Naive thymus-derived CD8-positive, alpha-beta T cell (primary cell): ENCODE data around the gene TUSC2. TPM values are rescaled to one million over a fixed set of nuclear protein-coding genes. Genes with fewer than 3 reads are reported as not detected.

Experiments
- ATAC-seq, 2 donors: fragments of 150-1000 bp; cut with Tn5 transposase in 1 of 2; sonication (Bioruptor Pico), chemical (Tn5 transposase) in 1 of 2; 1 replicate in 1 of 2; 2 replicates in 1 of 2; pipeline ENCODE4 v1.10.0; 2021; ENCODE audit warnings: mild to moderate bottlenecking in 2 of 2, moderate library complexity in 2 of 2
- POLR2A ChIA-PET: fragments of 350-600 bp; sonication (Branson Sonifier 250); formaldehyde crosslinking; loops from one replicate; lab custom pipeline; 2021; ENCODE audit warnings: antibody characterized with exemption; lab: Charles Lee
- DNase-seq, 10 donors: peaks; one replicate each; pipeline versions ENCODE4 v3.0.0 to v3.0.0-alpha.2; 2020 to 2022
- H3K27ac Mint-ChIP-seq, 10 donors: one replicate each; pipeline ENCODE4 v1.8.0; 2020 to 2022; ENCODE audit warnings: mild to moderate bottlenecking in 10 of 10, mixed read lengths in 10 of 10, moderate library complexity in 4 of 10, inconsistent platforms in 1 of 10
- H3K27me3 Mint-ChIP-seq, 5 donors: one replicate each; pipeline ENCODE4 v1.8.0; 2021 to 2022; ENCODE audit warnings: mixed read lengths in 5 of 5
- H3K36me3 Mint-ChIP-seq, 3 donors: one replicate each; pipeline ENCODE4 v1.8.0; 2020 to 2022; ENCODE audit warnings: mixed read lengths in 3 of 3, mild to moderate bottlenecking in 2 of 3, inconsistent platforms in 1 of 3
- H3K4me1 Mint-ChIP-seq, 4 donors: one replicate each; pipeline ENCODE4 v1.8.0; 2021 to 2022; ENCODE audit warnings: mixed read lengths in 4 of 4
- H3K4me3 Mint-ChIP-seq, 10 donors: one replicate each; pipeline ENCODE4 v1.8.0; 2020 to 2022; ENCODE audit warnings: mild to moderate bottlenecking in 10 of 10, mixed read lengths in 10 of 10, moderate library complexity in 6 of 10, inconsistent platforms in 1 of 10
- H3K9me3 Mint-ChIP-seq, 9 donors: one replicate each; pipeline ENCODE4 v1.8.0; 2020 to 2022; ENCODE audit warnings: mixed read lengths in 9 of 9, mild to moderate bottlenecking in 3 of 9, inconsistent platforms in 1 of 9, moderate library complexity in 1 of 9
- polyA plus RNA-seq, 3 donors: library from polyadenylated mRNA; unstranded; fragments of 300-500 nt; fragmentation: Illumina TruSeq; gene quantifications; one replicate each; pipeline ENCODE4 v1.2.3, GENCODE V29; 2021
- total RNA-seq, 8 experiments: library from RNA in 2 of 8; stranded (reverse) in 2 of 8; gene quantifications; one replicate each; pipeline ENCODE4 v1.2.3 and lab custom pipeline; 2021 to 2026

The TUSC2 gene
- total and polyA plus RNA-seq, 5 experiments from 2014 or later: 21.8 to 54.3 (median 48.4) TPM

DNA sequence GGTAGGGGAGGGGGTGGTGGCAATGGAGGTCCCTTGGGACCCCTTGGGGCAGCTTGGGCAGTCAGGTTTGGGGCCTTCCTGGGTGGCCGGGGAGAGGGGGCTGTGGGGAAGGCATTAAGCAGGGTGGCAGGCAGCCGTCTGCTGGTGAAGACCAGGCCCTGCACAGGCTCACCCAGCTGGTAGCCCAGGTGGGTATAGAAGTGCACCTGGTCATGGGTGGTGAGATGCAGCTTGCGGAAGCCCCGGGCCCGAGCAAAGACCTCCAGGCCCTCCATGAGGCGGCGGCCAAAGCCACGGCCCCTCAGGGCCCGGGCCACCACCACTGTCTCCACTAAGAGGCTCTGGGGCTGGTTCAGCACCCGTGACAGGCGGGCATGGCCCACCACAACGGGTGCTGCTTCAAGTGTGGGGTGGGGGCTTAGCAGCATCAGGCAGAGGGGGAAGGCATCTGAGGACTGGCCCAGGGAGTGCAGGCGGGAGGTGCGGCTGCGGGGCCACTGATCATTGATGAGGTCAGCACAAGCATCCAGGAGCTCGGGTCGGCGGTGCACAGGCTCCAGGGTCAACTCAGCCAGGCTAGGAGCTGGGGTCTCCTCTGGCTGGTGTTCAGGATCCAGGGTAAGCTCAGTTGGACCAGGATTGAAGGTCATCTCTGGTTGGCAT lies 31.2 kb downstream of the TUSC2 start:
- DNase-seq (no peak), ATAC-seq (no peak)
- POLR2A ChIA-PET: interaction anchor here (0.7 kb wide), 2 partner anchors 40 to 53 kb away, joined by 3 to 4 read pairs; partner anchors contain the start of gene NPRL2
- Mint-ChIP-seq H3K36me3 (peaks cover 0 to 6% (median 0%) of the 10 kb centered on the region in 3 donors), H3K27me3 (no peaks in the 10 kb centered on the region), H3K27ac (peak overlapping the region in 6 of 10 donors; percentile 56 to 99 (median 78)), H3K9me3 (no peaks in the 10 kb centered on the region), H3K4me1 (peaks cover 25 to 46% (median 44%) of the 10 kb centered on the region in 4 donors), H3K4me3 (peak overlapping the region in 5 of 10 donors; percentile 33 to 68 (median 42))

DNA sequence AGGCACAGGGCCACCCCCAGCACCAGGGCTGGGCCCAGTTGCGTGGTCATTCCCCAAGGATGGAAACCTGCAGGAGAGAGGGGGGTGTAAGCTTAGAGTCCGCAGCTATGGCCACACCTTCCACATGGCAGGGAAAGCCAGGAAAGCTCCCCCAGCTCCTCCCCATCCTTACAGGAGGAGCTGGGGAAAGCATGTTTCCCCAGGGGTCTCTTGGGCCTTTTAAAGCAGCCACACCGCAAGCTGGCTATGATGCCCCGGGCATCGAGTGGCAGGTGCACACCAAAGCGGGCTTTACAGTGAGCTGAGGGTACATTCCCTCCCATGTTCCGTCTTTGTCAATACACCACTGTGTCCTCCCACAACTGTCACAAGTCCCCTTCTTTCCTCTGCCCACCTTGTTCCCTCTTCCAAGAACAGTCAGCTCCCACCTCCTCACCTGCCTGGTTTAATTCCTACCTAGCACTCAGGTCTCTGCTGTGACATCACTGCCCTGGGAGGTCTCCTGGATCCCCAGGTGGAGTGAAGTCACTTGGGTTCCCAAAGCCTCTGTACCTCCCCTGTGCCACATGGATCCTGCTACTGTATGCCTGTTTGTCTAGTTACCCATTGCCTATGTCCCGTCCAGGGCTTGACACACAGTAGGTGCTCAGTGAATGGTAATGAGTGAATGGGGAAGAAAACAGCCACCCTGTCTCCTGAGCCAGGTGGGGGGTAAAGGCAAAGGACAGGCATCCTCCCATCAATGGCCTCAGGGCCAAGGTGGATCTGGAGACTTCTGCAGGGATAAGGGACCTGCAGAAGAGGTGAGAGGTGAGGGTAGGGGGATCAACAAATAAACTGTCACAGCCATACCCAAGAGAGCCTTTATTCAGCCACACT lies 32.2 kb downstream of the TUSC2 start:
- H3K4me3 Mint-ChIP-seq: peak overlapping the region in 1 of 10 donors; percentile 20
- peak overlapping the region in 3 of 10 donors; percentile 61 to 86 (median 74) for H3K27ac Mint-ChIP-seq
- ATAC-seq: no peak
- peaks cover 29 to 51% (median 47%) of the 10 kb centered on the region in 4 donors for H3K4me1 Mint-ChIP-seq
- H3K27me3 Mint-ChIP-seq: no peaks in the 10 kb centered on the region
- DNase-seq: no peak
- H3K36me3 Mint-ChIP-seq: peaks cover 0 to 7% (median 0%) of the 10 kb centered on the region in 3 donors
- POLR2A ChIA-PET: interaction anchor here (0.9 to 1.2 kb wide), 2 partner anchors 26 to 55 kb away, joined by 4 to 5 read pairs; partner anchors contain the start of genes CYB561D2, HYAL2 and NPRL2
- H3K9me3 Mint-ChIP-seq: no peaks in the 10 kb centered on the region

DNA sequence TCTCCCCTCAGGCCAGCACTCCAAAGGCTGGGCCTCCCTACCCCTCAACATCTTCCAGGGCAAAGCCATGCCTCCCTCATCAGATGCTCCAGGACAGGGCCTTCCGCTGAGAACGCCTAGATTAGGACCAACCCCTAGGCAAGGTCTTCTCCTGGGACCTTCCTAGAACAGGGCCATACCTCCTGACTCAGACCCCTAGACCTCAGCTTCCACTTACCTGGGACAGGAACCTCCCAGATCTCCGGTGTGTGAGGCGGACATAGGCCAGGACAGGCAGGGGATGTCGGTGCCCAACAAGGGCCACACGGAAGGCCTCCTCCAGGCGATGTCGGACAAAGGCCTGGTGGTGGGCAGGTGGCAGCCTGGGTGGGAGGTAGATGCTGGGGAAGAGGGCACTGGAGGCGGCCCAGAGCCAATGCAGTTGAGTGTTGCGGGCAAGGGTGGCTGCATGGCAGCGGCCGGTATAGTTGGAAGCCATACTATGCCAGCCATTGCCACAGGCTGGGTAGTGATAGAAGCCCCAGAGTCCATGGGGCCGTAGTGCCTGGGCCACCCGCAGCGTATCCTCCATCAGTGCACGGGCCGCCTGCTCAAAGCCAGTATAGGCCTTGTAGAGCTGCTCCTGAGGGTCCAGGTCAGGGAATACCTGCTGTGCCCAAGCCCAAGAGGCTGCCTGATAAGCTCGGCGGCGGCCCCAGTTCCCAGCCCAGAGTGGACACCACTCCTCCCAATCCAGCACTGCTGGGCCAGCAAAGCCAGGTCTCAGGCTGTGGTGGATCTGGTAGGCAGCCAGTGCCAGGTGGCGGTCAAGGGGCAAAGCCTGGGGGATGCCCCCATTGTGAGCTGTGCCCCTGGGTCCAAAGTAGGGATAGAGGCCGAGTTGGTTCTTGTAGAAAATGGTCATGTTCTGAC lies 33.3 kb downstream of the TUSC2 start:
- H3K27me3 Mint-ChIP-seq: no peaks in the 10 kb centered on the region
- no peak for DNase-seq
- H3K36me3 Mint-ChIP-seq: peaks cover 0 to 7% (median 0%) of the 10 kb centered on the region in 3 donors
- POLR2A ChIA-PET: interaction anchor here (0.6 to 3.8 kb wide), 3 partner anchors 42 to 56 kb away, joined by 4 to 26 read pairs (median 4); partner anchors contain the start of genes CYB561D2 and NPRL2
- peak overlapping the region in 1 of 10 donors; percentile 21 for H3K27ac Mint-ChIP-seq
- no peaks in the 10 kb centered on the region for H3K9me3 Mint-ChIP-seq
- H3K4me3 Mint-ChIP-seq: peak overlapping the region in 1 of 10 donors; percentile 42
- peaks cover 22 to 45% (median 39%) of the 10 kb centered on the region in 4 donors for H3K4me1 Mint-ChIP-seq
- no peak for ATAC-seq

DNA sequence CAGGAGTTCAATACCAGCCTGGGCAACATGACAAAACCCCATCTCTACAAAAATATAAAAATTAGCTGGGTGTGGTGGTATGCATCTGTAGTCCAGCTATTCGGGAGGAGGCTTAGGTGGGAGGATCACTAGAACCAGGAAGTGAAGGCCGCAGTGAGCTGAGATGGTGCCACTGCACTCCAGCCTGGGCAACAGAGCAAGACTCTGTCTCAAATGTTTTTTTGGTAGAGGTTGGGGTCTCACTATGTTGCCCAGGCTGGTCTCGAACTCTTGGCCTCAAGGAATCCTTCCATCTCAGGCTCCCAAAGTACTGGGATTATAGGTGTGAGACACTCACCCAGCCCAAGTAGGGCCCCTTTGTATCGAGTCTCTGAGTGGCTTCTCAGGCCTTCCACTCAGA lies 33.9 kb downstream of the TUSC2 start:
- H3K27ac Mint-ChIP-seq: peak overlapping the region in 1 of 10 donors; percentile 21
- H3K4me1 Mint-ChIP-seq: peaks cover 22 to 42% (median 33%) of the 10 kb centered on the region in 4 donors
- DNase-seq: no peak
- no peaks in the 10 kb centered on the region for H3K27me3 Mint-ChIP-seq
- H3K9me3 Mint-ChIP-seq: no peaks in the 10 kb centered on the region
- H3K4me3 Mint-ChIP-seq: peak overlapping the region in 1 of 10 donors; percentile 42
- POLR2A ChIA-PET: interaction anchor here (3.8 kb wide), 1 partner anchor 43 kb away, joined by 26 read pairs; no protein-coding TSS in a partner anchor
- peaks cover 0 to 10% (median 0%) of the 10 kb centered on the region in 3 donors for H3K36me3 Mint-ChIP-seq
- ATAC-seq: no peak

DNA sequence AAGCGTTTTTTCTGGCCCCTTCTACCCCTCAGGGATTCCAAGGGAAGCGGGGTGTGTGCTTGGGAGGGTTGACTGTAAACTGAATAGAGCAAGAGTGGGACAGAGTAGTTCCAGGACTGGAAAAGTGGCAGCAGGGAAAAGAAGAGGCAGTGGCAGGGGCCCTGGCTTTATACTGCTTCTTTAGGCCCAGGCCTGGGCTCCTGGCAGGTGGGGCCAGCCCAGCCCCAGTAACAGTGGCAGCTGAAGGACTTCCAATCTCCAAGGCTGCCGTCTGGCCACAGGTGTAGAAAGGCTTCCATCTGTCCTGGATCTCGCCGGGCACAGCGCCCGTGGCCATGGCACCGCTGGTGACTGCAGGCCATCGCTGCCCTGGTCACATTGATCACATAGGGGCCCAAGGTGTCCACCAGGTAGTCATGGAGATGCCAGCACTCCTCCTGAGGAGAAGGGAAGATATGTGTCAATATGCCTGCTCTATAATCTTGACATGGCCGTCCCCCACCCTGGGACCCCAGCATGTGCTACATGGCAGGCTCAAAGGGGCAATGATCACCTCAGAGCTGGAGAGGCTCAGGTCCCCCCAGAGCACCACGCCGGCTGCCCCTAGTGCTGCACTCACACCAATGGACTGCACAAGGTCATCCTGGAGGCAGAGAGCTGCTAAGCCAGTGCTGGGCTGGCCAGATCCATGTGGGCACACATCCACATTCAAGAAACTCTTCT lies 34.8 kb downstream of the TUSC2 start:
- DNase-seq: no peak
- Mint-ChIP-seq H3K4me3 (peak overlapping the region in 9 of 10 donors; percentile 82 to 95 (median 91)), H3K9me3 (no peaks in the 10 kb centered on the region), H3K27ac (peak overlapping the region; percentile 43 to 99 (median 98)), H3K36me3 (peaks cover 0 to 18% (median 0%) of the 10 kb centered on the region in 3 donors), H3K27me3 (no peaks in the 10 kb centered on the region), H3K4me1 (peaks cover 19 to 39% (median 27%) of the 10 kb centered on the region in 4 donors)
- ATAC-seq: no peak
- POLR2A ChIA-PET: interaction anchor here (0.6 to 3.8 kb wide), 11 partner anchors 10 to 1092 kb away, joined by 3 to 26 read pairs (median 8); partner anchors contain the start of genes CYB561D2, HYAL1, HYAL2 and MANF

DNA sequence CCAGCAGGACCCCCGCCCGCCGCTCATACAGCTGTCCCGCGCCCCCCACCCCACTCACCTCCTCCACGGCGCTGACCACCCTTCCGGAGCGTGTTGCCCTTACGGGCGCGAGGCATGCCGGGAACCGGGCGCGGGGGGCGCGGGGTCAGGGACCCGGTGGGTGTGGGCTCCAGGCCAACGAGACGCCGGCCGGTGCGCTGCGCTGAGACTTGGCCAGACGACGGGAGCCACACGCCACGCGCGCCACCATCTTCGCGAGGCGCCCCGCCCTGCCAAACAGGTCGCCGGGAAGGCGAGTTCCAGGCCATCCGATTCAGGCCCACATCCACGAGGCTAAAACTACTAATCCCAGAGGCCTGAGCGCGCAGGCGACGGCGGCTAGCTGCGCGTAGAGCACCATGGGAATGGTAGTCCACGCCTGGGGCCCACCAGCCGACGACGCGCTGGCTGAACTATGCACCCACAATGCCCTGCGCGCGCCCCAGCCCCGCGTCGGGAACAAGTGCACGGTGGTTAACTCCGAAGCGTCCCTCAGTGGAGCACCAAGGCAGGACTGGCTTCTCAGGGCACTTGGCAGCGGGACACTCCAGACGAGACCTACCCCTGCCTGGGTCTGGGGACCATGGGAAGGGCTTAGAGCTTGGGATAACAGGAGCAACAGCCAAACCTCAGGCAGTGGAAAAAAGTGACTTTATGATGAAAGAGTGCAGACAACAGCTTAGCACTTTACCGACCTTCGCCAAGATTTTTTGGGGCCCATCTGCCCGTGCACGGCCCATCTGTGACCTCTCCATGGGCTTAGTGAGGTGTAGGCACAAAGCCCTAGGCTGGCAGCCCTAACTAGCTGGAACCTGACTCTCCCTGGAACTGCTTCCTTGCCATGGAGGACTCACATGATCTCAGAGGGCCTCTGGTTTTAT lies 35.6 kb downstream of the TUSC2 start, which contains the start of gene IFRD2:
Gene IFRD2, minus strand, starts transcription at position 271 of the 920 bp plus-strand sequence. Its CDS starts 155 bp downstream, at position 116.
- H3K4me3 Mint-ChIP-seq: peak within 1 kb of the TSS; percentile 82 to 95 (median 90)
- no peaks in the 10 kb centered on the region for H3K27me3 Mint-ChIP-seq
- H3K36me3 Mint-ChIP-seq: peaks cover 0 to 25% (median 0%) of the 10 kb centered on the region in 3 donors
- H3K27ac Mint-ChIP-seq: peak within 1 kb of the TSS; percentile 93 to 99 (median 98)
- no peaks in the 10 kb centered on the region for H3K9me3 Mint-ChIP-seq
- H3K4me1 Mint-ChIP-seq: peaks cover 16 to 31% (median 18%) of the 10 kb centered on the region in 4 donors
- POLR2A ChIA-PET: interaction anchor here (0.8 to 3.8 kb wide), 20 partner anchors 11 to 1763 kb away, joined by 3 to 26 read pairs (median 6); partner anchors contain the start of genes CYB561D2, GNAI2, HYAL1 and HYAL2
- ATAC-seq: peak; percentile 98 to 99
- peak; percentile 87 to 97 (median 94) for DNase-seq

DNA sequence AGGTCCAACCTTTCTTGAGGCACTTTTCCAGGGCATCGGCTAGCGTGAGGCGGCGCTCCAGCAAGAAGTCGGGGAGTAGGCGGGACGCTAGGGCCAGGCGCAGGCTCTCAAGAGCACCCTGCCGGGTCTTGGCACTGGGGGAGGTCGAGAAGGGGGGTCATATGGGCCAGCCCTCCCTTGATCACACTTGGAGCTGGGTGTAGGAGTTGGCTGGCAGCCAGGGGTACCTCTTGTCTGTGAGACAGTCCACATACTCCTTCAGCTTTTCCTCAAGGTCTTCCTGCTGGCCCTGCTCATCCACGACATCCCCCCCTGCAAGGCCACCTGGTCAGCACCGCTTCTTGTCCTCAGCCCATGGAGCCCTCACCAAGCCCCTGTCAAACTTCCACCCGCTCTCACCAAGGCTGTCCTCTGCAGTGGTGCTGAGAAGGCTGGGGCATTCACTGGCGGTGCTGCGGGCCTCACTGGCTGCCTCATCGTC lies 37.8 kb downstream of the TUSC2 start:
- Mint-ChIP-seq H3K9me3 (no peaks in the 10 kb centered on the region), H3K27me3 (no peaks in the 10 kb centered on the region), H3K4me1 (peaks cover 12 to 27% (median 18%) of the 10 kb centered on the region in 4 donors), H3K36me3 (peaks cover 0 to 22% (median 0%) of the 10 kb centered on the region in 3 donors), H3K4me3 (peak overlapping the region in 5 of 10 donors; percentile 8 to 68 (median 27)), H3K27ac (peak overlapping the region in 2 of 10 donors; percentile 5 to 43)
- POLR2A ChIA-PET: interaction anchor here (1.0 to 1.3 kb wide), 2 partner anchors 9 to 47 kb away, joined by 3 to 4 read pairs; no protein-coding TSS in a partner anchor
- peak in 1 of 10 donors; percentile 15 for DNase-seq
- ATAC-seq: no peak

DNA sequence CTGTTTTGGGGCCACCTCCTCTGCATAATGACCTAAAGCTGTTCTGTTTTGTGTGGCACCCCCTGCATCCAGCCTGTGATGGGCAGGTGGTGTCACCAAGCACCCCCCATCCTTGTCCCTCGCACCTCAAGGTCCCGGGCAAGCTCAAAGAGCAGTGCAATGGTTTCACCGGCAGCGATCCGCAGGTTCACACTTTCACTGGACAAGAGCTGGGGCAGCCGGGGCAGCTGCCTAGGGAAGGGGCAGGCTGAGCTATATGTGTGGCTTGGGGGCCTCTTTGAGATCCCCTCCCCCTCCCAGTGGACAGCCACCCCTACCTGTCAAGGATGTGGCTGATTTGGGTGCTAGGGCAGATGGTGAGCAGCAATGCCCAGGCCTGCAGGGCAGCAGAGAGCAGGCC lies 38.9 kb downstream of the TUSC2 start:
- peak overlapping the region in 4 of 10 donors; percentile 10 to 67 (median 16) for H3K4me3 Mint-ChIP-seq
- H3K27ac Mint-ChIP-seq: peak overlapping the region in 2 of 10 donors; percentile 29 to 49
- peaks cover 0 to 22% (median 0%) of the 10 kb centered on the region in 3 donors for H3K36me3 Mint-ChIP-seq

DNA sequence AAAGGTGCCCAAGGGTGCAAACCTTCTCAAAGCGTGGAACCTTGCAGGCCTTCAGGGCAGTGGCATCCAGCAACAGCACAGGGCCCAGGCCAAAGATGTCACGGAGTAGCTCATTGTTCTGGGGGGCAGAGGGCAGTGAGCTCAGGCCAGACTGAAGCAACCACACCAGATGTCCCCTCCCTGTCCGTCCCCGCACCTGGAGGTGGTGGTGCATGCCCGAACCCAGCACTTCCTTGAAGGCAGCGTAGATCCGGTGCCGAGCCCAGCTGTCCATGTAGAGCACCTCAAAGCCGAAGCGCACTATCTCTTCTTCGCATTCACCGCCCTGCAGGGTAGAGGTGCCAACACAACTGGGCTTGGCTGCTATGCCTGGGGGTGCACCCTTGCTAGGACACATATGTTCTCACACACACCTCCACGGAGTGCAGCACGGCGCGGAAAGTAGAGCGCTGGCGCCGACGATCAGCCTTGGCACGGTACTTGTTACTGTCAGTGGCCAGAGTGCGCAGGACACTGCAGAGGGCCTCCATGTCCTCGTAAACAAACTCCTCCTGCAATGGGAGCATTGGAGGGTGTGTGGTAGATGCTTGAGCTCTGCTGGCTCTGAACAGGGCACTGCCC lies 39.5 kb downstream of the TUSC2 start:
- Mint-ChIP-seq H3K4me3 (peak overlapping the region in 1 of 10 donors; percentile 10), H3K27ac (peak overlapping the region in 2 of 10 donors; percentile 3 to 40), H3K4me1 (peaks cover 12 to 27% (median 18%) of the 10 kb centered on the region in 4 donors), H3K27me3 (no peaks in the 10 kb centered on the region), H3K9me3 (no peaks in the 10 kb centered on the region), H3K36me3 (peaks cover 0 to 22% (median 0%) of the 10 kb centered on the region in 3 donors)
- ATAC-seq (no peak), DNase-seq (peak in 1 of 10 donors; percentile 15)
- POLR2A ChIA-PET: interaction anchor here (1.7 kb wide), 1 partner anchor 10 kb away, joined by 9 read pairs; the partner anchor contains the start of genes HYAL3 and NAA80

More for the DNA sequence above, 38.9 kb downstream of the TUSC2 start:
- H3K9me3 Mint-ChIP-seq: no peaks in the 10 kb centered on the region
- H3K4me1 Mint-ChIP-seq: peaks cover 12 to 27% (median 18%) of the 10 kb centered on the region in 4 donors
- DNase-seq (no peak), ATAC-seq (no peak)
- POLR2A ChIA-PET: interaction anchor here (1.0 to 1.7 kb wide), 3 partner anchors 10 to 95 kb away, joined by 3 to 9 read pairs (median 3); partner anchors contain the start of genes HYAL3 and NAA80
- H3K27me3 Mint-ChIP-seq: no peaks in the 10 kb centered on the region
